ENCODE measurements around the gene GMPR2. TPM values are rescaled to one million over a fixed set of nuclear protein-coding genes. Genes with fewer than 3 reads are reported as not detected.

GMPR2 gene
- total RNA-seq, 2 experiments from 2014 or later: 45.6 to 49.3 TPM

DNA sequence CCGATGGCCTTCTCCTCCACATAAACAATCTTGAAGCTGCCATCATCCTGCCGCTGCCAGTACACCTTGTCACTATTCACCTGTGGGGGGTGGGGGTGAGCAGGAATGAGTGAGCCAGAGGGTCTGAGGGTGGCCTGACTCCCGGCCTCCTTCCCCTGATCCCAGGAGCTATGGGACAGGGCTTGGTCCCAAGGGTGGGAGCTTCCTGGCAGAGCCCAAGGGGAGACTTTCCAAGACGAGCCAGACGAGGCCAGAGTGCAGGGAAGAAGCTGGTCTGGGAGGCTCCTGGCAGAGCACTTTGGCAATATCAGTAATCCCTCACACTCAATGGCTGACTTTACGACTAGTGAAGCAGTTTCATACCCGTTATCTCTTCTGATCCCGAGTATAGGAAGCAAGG, 22.7 kb downstream of the GMPR2 start:
- Mint-ChIP-seq H3K4me3 (no peak overlapping the region), H3K9me3 (no peaks in the 10 kb centered on the region), H3K27ac (no peak overlapping the region), H3K4me1 (ENCODE audit: low read depth) (peaks cover 3% of the 10 kb centered on the region), H3K36me3 (ENCODE audit: low read depth) (no peaks in the 10 kb centered on the region), H3K27me3 (no peaks in the 10 kb centered on the region)
- ChIA-PET POLR2A (interaction anchor here (1.0 to 4.4 kb wide), 3 partner anchors 11 to 34 kb away, joined by 3 to 21 read pairs (median 4); partner anchors contain the start of gene RABGGTA), CTCF (interaction anchor here (3.8 to 27.8 kb wide), 2 partner anchors 13 to 45 kb away, joined by 16 to 873 read pairs; partner anchors contain the start of genes CIDEB, DHRS1, LTB4R and LTB4R2)
- ATAC-seq: no peak
- DNase-seq: no peak
- intact Hi-C loops (cut with micrococcal nuclease): no loop called here
- no peak for TF ChIP-seq CTCF (IDR thresholded peaks at IDR 0.05)

DNA sequence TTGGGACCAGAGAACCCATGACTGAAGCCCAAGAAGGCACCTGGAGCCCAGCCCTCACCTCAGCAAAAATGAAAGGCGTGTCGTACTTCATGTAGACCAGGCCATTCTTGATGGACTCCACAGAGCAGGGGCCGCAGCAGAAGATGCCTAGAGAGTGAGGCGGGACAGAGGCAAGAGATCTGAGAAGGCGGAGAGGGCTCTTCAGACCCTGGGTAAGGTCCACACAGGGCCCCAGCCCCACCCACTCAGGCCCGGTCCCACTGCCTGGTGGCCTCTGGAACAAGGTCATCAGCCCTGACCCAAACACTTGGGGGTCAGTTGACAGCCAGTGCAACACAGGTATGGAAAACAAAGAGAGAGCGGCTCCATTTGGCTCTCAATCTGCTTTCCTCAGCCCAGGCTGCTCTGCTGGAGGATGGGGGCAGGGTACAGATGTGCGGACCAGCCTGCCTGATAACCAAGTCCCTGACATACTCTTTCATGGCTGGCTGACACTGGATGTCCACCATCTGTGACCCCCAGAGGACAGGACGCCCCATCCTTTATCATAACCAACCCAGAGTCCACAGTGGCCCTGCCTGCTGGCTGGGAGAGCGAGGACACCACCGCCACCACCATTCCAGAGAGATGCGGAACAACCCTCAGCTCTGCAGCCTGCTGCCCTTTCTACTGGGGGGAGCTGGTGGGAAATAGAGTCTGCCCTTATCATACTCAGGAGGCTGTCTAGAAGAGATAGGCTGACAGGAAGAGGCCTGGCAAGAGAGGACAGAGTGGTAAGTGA, 23.4 kb downstream of the GMPR2 start:
- Mint-ChIP-seq H3K27ac (no peak overlapping the region), H3K9me3 (no peaks in the 10 kb centered on the region), H3K4me1 (ENCODE audit: low read depth) (no peaks in the 10 kb centered on the region), H3K4me3 (no peak overlapping the region), H3K27me3 (no peaks in the 10 kb centered on the region), H3K36me3 (ENCODE audit: low read depth) (no peaks in the 10 kb centered on the region)
- ATAC-seq (no peak), DNase-seq (no peak)
- CTCF ChIA-PET: interaction anchor here (3.8 to 27.8 kb wide), 2 partner anchors 13 to 45 kb away, joined by 16 to 873 read pairs; partner anchors contain the start of genes CIDEB, DHRS1, LTB4R and LTB4R2
- POLR2A ChIA-PET: interaction anchor here (1.0 to 4.4 kb wide), 3 partner anchors 10 to 33 kb away, joined by 3 to 21 read pairs (median 4); partner anchors contain the start of gene RABGGTA
- intact Hi-C loops (cut with micrococcal nuclease): no loop called here
- TF ChIP-seq CTCF (IDR thresholded peaks at IDR 0.05): no peak

- Mint-ChIP-seq H3K27ac (no peak overlapping the region), H3K4me1 (ENCODE audit: low read depth) (no peaks in the 10 kb centered on the region), H3K9me3 (no peaks in the 10 kb centered on the region), H3K4me3 (no peak overlapping the region), H3K27me3 (no peaks in the 10 kb centered on the region), H3K36me3 (ENCODE audit: low read depth) (no peaks in the 10 kb centered on the region)
- ChIA-PET CTCF (interaction anchor here (3.8 to 27.8 kb wide), 2 partner anchors 14 to 44 kb away, joined by 16 to 873 read pairs; partner anchors contain the start of genes CIDEB, DHRS1, LTB4R and LTB4R2), POLR2A (interaction anchor here (0.7 to 4.4 kb wide), 5 partner anchors 10 to 54 kb away, joined by 3 to 21 read pairs (median 3); partner anchors contain the start of gene RABGGTA)
- ATAC-seq (no peak), DNase-seq (no peak)
- intact Hi-C loops (cut with micrococcal nuclease): no loop called here
- no peak for TF ChIP-seq CTCF (IDR thresholded peaks at IDR 0.05)
Observed at GRCh38 chr14:24256960-24257359, 24.2 kb downstream of the GMPR2 start.

GRCh38 chr14:24258119-24258518, 25.4 kb downstream of the GMPR2 start:
- no peak for ATAC-seq
- CTCF ChIA-PET: interaction anchor here (0.8 to 27.8 kb wide), 4 partner anchors 11 to 43 kb away, joined by 3 to 873 read pairs (median 12); partner anchors contain the start of genes CIDEB, DHRS1, LTB4R and LTB4R2

More at GRCh38 chr14:24258119-24258518, 25.4 kb downstream of the GMPR2 start:
- DNase-seq: no peak
- POLR2A ChIA-PET: interaction anchor here (1.0 to 4.4 kb wide), 3 partner anchors 13 to 37 kb away, joined by 3 to 21 read pairs (median 3); partner anchors contain the start of gene RABGGTA
- Mint-ChIP-seq H3K4me3 (no peak overlapping the region), H3K4me1 (ENCODE audit: low read depth) (no peaks in the 10 kb centered on the region), H3K27me3 (no peaks in the 10 kb centered on the region), H3K9me3 (no peaks in the 10 kb centered on the region), H3K36me3 (ENCODE audit: low read depth) (no peaks in the 10 kb centered on the region), H3K27ac (no peak overlapping the region)
- TF ChIP-seq CTCF (IDR thresholded peaks at IDR 0.05): no peak
- intact Hi-C loops (cut with micrococcal nuclease): no loop called here
